ENCODE results near the gene NHP2.

NHP2 gene

DNA sequence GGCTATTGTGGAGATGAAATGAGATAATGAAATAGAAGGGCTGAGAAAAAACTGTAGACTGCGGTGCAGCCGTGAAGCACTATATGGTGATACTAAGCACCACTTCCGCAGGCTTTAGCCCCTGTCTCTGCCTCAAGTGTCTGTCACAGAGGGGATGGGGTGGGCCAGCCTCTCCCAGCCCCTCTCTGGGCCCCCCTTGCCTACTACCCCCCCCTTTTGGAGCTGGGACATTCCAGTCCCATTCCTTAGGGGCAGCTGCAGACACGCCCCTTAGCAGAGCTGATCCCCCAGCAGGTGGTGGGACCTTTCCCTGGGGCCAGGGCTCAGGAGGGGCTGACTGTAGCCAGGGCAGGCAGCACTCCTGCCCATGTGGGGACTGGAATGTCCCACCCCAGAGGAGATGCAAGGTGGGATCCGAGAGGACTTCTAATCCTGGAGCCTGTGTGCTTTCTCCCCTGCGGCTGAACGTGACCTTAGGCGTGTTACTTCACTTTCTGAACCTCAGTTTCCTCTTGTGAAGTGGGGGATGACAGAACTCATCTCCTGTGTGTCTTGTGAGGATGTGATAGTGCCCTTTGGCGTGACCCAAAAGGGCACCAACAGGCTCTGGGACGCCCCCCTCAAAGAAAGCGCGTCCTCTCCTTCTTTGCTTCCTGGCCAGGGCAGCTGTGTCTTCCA lies 38.4 kb downstream of the NHP2 start:
- Histone ChIP-seq H3K18ac (ENCODE audit: low read length) (peak overlapping the region; percentile 86), H3K4me1 (ENCODE audit: control insufficient read depth in 2 of 2, insufficient read depth in 1 of 2, low read depth in 1 of 2, low read length in 2 of 2) (peaks cover 24 to 36% of the 10 kb centered on the region in 2 donors), H3K23ac (ENCODE audit: low read depth, low read length, poor library complexity) (no peak overlapping the region), H4K91ac (ENCODE audit: low read depth, low read length, poor library complexity) (peak overlapping the region; percentile 60), H2BK5ac (ENCODE audit: low read length) (peak overlapping the region; percentile 89), H3K79me1 (ENCODE audit: low read depth, low read length) (peaks cover 2% of the 10 kb centered on the region), H2BK12ac (ENCODE audit: low read length) (peak overlapping the region; percentile 48), H3K14ac (ENCODE audit: low read length) (peak overlapping the region; percentile 12), H2AK5ac (ENCODE audit: low read depth, low read length) (peak overlapping the region; percentile 85), H3K27me3 (ENCODE audit: control insufficient read depth in 3 of 3, insufficient read depth in 3 of 3, low read depth in 1 of 3, low read length in 3 of 3) (no peaks in the 10 kb centered on the region), H2BK120ac (ENCODE audit: low read depth, low read length) (peak overlapping the region; percentile 76), H3K9ac (ENCODE audit: low read depth, low read length, poor library complexity) (peak overlapping the region; percentile 75), H3K4me2 (ENCODE audit: insufficient read depth, low read length, poor library complexity, severe bottlenecking) (peak overlapping the region; percentile 85), H3K4me3 (ENCODE audit: low read length in 2 of 2) (peak overlapping the region; percentile 17 to 90), H4K8ac (ENCODE audit: low read depth, low read length) (peak overlapping the region; percentile 70), H2BK15ac (ENCODE audit: low read length) (peak overlapping the region; percentile 11), H3K27ac (replicated peaks; ENCODE audit: low read length) (peak overlapping the region; percentile 94), H3K36me3 (replicated peaks in 1 of 2; ENCODE audit: control insufficient read depth in 2 of 2, insufficient read depth in 2 of 2, low read length in 2 of 2) (peaks cover 0 to under 1% of the 10 kb centered on the region in 2 donors), H3K9me3 (replicated peaks in 1 of 2; ENCODE audit: control insufficient read depth in 2 of 2, insufficient read depth in 1 of 2, low read depth in 1 of 2, low read length in 2 of 2) (peaks cover 2 to 7% of the 10 kb centered on the region in 2 donors), H2AFZ (ENCODE audit: low read length) (peak overlapping the region; percentile 73), H3K4ac (ENCODE audit: low read length) (no peak overlapping the region)
- WGBS, 2 donors (ENCODE audit: extremely low coverage in 2 of 2, insufficient read length in 2 of 2, insufficient replicate concordance in 1 of 2): no CpG with 5 or more reads among the region's 12 CpGs
- peak; percentile 77 for DNase-seq (ENCODE audit: low spot score)

DNA sequence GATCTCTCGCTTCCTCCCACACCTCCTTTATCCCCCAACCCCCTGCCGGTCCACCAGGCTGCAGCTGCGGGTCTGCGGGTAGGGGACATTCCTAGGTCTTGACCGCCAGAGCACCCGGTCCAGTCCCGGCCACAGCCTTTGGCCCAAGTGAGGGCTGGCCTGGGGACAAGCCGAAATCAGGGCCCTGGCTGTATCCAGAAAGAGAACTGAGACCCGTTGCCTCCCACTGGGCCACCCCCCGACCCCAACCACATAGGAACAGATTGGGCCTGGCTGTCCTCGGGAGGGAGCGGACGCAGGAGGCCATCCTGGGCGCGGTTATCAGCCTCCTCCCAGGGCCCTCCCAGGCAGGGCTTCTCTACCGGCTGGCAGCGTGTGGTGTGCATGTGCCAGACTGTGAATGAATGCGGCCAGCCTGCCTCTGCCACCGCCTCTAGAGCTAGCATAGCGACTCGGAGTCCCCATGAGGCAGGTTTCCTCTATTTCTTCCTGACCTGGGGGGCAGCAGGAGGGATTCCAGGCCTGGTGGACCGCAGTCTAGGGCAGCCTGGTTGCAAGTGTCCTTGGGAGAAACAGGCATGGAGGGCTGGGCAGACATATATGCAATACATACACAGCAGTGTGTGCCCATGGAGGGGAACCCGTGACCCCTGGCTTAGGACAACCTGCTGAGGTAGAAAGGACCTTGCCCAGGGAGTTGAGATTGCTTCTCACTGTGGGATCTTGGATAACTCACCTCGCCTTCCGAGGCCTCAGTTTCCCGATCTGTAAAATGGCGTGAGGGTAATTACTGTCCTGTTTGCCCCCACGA lies 39.2 kb downstream of the NHP2 start:
- Histone ChIP-seq H4K91ac (ENCODE audit: low read depth, low read length, poor library complexity) (peak overlapping the region; percentile 38), H3K36me3 (replicated peaks in 1 of 2; ENCODE audit: control insufficient read depth in 2 of 2, insufficient read depth in 2 of 2, low read length in 2 of 2) (no peaks in the 10 kb centered on the region), H3K4me1 (ENCODE audit: control insufficient read depth in 2 of 2, insufficient read depth in 1 of 2, low read depth in 1 of 2, low read length in 2 of 2) (peaks cover 24 to 36% of the 10 kb centered on the region in 2 donors), H3K4ac (ENCODE audit: low read length) (peak overlapping the region; percentile 47), H3K79me1 (ENCODE audit: low read depth, low read length) (peaks cover 2% of the 10 kb centered on the region), H3K9ac (ENCODE audit: low read depth, low read length, poor library complexity) (peak overlapping the region; percentile 81), H3K4me2 (ENCODE audit: insufficient read depth, low read length, poor library complexity, severe bottlenecking) (peak overlapping the region; percentile 85), H3K9me3 (replicated peaks in 1 of 2; ENCODE audit: control insufficient read depth in 2 of 2, insufficient read depth in 1 of 2, low read depth in 1 of 2, low read length in 2 of 2) (peaks cover 2 to 7% of the 10 kb centered on the region in 2 donors), H2BK15ac (ENCODE audit: low read length) (peak overlapping the region; percentile 96), H2AFZ (ENCODE audit: low read length) (peak overlapping the region; percentile 97), H3K23ac (ENCODE audit: low read depth, low read length, poor library complexity) (peak overlapping the region; percentile 46), H3K27me3 (ENCODE audit: control insufficient read depth in 3 of 3, insufficient read depth in 3 of 3, low read depth in 1 of 3, low read length in 3 of 3) (no peaks in the 10 kb centered on the region), H3K14ac (ENCODE audit: low read length) (peak overlapping the region; percentile 79), H4K8ac (ENCODE audit: low read depth, low read length) (no peak overlapping the region), H3K4me3 (ENCODE audit: low read length in 2 of 2) (peak overlapping the region; percentile 87 to 90), H3K27ac (replicated peaks; ENCODE audit: low read length) (peak overlapping the region; percentile 20), H3K18ac (ENCODE audit: low read length) (peak overlapping the region; percentile 96), H2AK5ac (ENCODE audit: low read depth, low read length) (peak overlapping the region; percentile 85), H2BK120ac (ENCODE audit: low read depth, low read length) (peak overlapping the region; percentile 77), H2BK5ac (ENCODE audit: low read length) (peak overlapping the region; percentile 35), H2BK12ac (ENCODE audit: low read length) (peak overlapping the region; percentile 91)
- no CpG with 5 or more reads among the region's 28 CpGs for WGBS, 2 donors (ENCODE audit: extremely low coverage in 2 of 2, insufficient read length in 2 of 2, insufficient replicate concordance in 1 of 2)
- DNase-seq (ENCODE audit: low spot score): peak; percentile 40

DNA sequence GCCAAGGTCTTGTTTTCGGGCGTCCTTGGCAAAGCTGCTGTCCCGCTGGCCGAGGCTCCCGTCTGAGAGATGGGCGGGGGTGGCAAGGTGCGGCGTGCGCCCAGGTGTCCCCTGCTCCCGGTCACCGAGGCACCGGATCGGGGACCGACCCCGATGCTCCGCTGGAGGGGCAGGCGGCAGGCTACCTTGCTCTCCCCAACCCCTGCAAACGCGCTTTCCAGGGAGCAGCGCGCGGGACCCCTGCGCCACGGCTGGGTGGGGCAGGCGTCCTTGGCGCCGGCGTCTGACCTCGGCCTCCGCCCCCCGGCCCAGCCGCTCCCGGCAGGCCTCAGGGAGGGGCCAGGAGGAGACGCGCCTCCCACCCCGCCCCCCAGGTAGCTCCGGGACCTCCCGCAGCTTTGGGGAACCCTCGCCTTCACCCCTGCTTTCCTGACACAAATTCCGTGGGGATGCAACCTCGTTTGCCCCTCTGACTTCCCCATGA lies 39.8 kb downstream of the NHP2 start:
- WGBS, 2 donors (ENCODE audit: extremely low coverage in 2 of 2, insufficient read length in 2 of 2, insufficient replicate concordance in 1 of 2): no CpG with 5 or more reads among the region's 41 CpGs
- H3K27ac ChIP-seq (replicated peaks; ENCODE audit: low read length): no peak overlapping the region

More for the DNA sequence above, 39.8 kb downstream of the NHP2 start:
- Histone ChIP-seq H2AFZ (ENCODE audit: low read length) (peak overlapping the region; percentile 97), H2BK120ac (ENCODE audit: low read depth, low read length) (peak overlapping the region; percentile 77), H3K14ac (ENCODE audit: low read length) (peak overlapping the region; percentile 56), H3K4me1 (ENCODE audit: control insufficient read depth in 2 of 2, insufficient read depth in 1 of 2, low read depth in 1 of 2, low read length in 2 of 2) (peaks cover 24 to 36% of the 10 kb centered on the region in 2 donors), H2AK5ac (ENCODE audit: low read depth, low read length) (peak overlapping the region; percentile 32), H3K4me2 (ENCODE audit: insufficient read depth, low read length, poor library complexity, severe bottlenecking) (peak overlapping the region; percentile 85), H3K36me3 (replicated peaks in 1 of 2; ENCODE audit: control insufficient read depth in 2 of 2, insufficient read depth in 2 of 2, low read length in 2 of 2) (no peaks in the 10 kb centered on the region), H2BK12ac (ENCODE audit: low read length) (no peak overlapping the region), H3K9ac (ENCODE audit: low read depth, low read length, poor library complexity) (peak overlapping the region; percentile 80), H2BK5ac (ENCODE audit: low read length) (peak overlapping the region; percentile 20), H3K23ac (ENCODE audit: low read depth, low read length, poor library complexity) (peak overlapping the region; percentile 46), H3K9me3 (replicated peaks in 1 of 2; ENCODE audit: control insufficient read depth in 2 of 2, insufficient read depth in 1 of 2, low read depth in 1 of 2, low read length in 2 of 2) (peaks cover 2 to 7% of the 10 kb centered on the region in 2 donors), H4K91ac (ENCODE audit: low read depth, low read length, poor library complexity) (peak overlapping the region; percentile 93), H3K4me3 (ENCODE audit: low read length in 2 of 2) (peak overlapping the region; percentile 87 to 90), H3K27me3 (ENCODE audit: control insufficient read depth in 3 of 3, insufficient read depth in 3 of 3, low read depth in 1 of 3, low read length in 3 of 3) (no peaks in the 10 kb centered on the region), H3K18ac (ENCODE audit: low read length) (peak overlapping the region; percentile 96), H2BK15ac (ENCODE audit: low read length) (peak overlapping the region; percentile 91), H3K79me1 (ENCODE audit: low read depth, low read length) (peaks cover 2% of the 10 kb centered on the region), H4K8ac (ENCODE audit: low read depth, low read length) (no peak overlapping the region), H3K4ac (ENCODE audit: low read length) (no peak overlapping the region)
- DNase-seq (ENCODE audit: low spot score): no peak
